Suprapubic skin (tissue), 4 donors: Measurements from ENCODE around the gene GNAT3.

Source experiments
- CTCF ChIP-seq, 2 donors: fragments of 200-600 bp in 1 of 2; fragments of 450-650 bp in 1 of 2; sonication (generic) in 1 of 2; IDR thresholded peaks; one replicate each; pipeline ENCODE4 v1.5.1; 2016 to 2019; ENCODE audit warnings: antibody characterized with exemption in 2 of 2, mild to moderate bottlenecking in 1 of 2, moderate library complexity in 1 of 2
- EP300 ChIP-seq: sonication (generic); formaldehyde crosslinking; IDR thresholded peaks from one replicate; pipeline ENCODE4 v1.6.1; 2017; ENCODE audit warnings: antibody characterized with exemption
- POLR2AphosphoS5 ChIP-seq, 3 donors: sonication (generic); formaldehyde crosslinking; IDR thresholded peaks; one replicate each; pipeline ENCODE4 v1.6.1; 2017; ENCODE audit warnings: antibody characterized with exemption in 3 of 3

- no peak for TF ChIP-seq CTCF (IDR thresholded peaks at IDR 0.05)
- TF ChIP-seq POLR2AphosphoS5 (IDR thresholded peaks at IDR 0.05): no peak
- no peak for TF ChIP-seq EP300
Observed at GRCh38 chr7:80476035-80476434, 35.8 kb downstream of the GNAT3 start.
